ENCODE data around the gene PLPP3.
"Not testable (repeated sequence)": the region's sequence is repeated elsewhere in the genome, so short reads cannot be mapped to it uniquely, and the experiment has no call there.

The PLPP3 gene

GRCh38 chr1:56578963-56579875 is at the start of gene PLPP3:
Gene PLPP3, minus strand, starts transcription at chr1:56579563. Its CDS starts 547 bp downstream, at chr1:56579016.
- no peak for DNase-seq

DNA sequence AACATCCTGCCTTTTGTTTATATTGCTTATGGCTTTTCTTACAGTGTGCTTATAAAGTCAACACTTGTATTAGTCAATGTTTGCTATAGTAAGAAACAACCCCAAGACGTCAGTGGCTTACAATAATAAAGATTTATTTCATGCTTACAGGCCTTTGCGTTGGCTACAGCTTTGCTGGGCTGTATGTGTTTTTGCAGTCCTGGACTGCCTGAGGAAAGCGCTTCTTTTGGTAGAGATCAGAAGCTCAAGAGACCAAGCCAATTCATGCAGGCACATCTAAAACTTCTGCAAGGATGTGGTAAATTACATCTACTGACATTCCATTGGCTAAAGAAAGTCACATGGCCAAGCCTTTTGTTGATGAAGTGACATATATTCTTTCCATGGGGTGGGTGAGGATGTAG is 48.3 kb upstream of the PLPP3 start:
- no peak for DNase-seq

DNA sequence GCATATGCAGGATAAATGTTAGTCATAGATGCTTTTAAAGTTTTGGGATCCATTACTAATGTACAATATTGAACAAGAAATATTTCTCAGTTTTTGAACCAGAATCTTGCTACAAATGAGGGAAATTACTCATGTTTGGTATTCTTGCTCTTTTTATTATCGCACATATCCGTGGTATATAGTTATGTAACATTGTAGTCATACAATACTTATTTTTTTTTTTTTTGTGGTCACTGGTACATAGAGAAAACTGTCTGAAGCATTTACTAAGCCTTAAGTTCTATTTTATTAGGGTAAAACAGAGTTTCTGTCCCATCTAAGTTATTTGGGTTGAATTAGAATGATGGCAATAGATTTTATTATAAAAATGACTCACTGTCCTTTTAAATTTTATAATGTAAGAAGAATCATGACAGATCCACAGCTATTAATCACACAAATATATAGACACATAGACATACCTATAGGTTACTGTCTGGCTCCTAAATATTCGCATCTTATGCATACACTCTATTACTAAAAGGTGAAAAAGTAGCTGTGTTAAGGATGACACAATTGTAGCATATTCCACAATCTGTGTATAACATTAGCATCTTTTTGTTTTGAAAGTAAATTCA is 47.8 kb upstream of the PLPP3 start:
- no peak for DNase-seq

- DNase-seq, result no peak
Measured at GRCh38 chr1:56626546-56626945, 47.2 kb upstream of the PLPP3 start.

DNA sequence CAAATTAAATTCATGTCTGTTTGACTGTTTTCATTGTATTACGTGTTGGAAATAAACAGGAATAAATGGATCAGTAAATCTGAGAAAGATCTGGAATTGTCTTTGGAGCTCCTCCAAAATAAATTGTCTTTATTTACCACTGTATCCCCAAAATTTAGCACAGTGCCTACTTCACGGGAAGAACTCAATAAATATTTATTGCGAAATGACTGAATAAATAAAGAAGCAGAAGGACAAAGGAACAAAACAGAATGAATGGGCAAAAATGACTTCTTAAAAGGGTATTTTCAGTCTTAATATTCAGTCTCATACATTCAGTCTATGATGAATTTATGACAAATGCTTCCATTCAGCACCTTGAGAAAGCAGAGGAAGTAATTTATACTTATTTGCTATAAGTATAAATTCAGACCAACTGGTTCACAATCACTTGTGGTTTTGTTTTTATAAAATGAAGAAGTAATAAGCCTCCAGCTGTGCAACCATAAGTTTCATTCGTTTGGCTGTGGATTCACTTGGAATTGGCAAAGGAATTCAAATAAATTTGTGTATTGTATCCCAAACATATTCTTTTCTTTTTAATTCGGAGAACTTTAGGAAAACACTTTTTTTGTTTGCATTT is 46.6 kb upstream of the PLPP3 start:
- DNase-seq, result no peak

DNA sequence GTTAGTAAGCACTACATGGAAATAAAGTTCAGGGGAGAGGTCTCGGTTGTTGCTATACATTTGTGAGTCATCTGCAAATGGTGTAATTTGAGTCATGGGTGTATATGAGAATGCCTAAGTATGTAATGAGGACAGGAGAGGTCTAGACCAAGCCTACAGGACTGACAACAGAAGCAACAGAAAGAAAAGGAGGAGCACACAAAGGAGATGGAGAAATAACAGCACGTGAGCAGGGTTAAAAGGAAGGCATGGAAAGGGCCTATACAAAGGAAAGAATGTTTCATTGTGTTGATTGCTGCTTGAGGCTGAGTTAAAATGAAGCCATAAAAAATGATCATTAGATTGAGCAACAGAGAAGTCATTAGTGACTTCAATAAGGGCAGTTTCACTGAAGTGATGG is 37.8 kb upstream of the PLPP3 start:
- DNase-seq, result no peak

- not testable (repeated sequence) for DNase-seq
Measured at GRCh38 chr1:56610770-56611169, 31.4 kb upstream of the PLPP3 start.

- DNase-seq, result not testable (repeated sequence)
Measured at GRCh38 chr1:56610097-56610496, 30.7 kb upstream of the PLPP3 start.

GRCh38 chr1:56595397-56596191 is 16.2 kb upstream of the PLPP3 start:
- DNase-seq, result not testable (repeated sequence)

- DNase-seq, result no peak
Measured at GRCh38 chr1:56591909-56592308, 12.5 kb upstream of the PLPP3 start.

DNA sequence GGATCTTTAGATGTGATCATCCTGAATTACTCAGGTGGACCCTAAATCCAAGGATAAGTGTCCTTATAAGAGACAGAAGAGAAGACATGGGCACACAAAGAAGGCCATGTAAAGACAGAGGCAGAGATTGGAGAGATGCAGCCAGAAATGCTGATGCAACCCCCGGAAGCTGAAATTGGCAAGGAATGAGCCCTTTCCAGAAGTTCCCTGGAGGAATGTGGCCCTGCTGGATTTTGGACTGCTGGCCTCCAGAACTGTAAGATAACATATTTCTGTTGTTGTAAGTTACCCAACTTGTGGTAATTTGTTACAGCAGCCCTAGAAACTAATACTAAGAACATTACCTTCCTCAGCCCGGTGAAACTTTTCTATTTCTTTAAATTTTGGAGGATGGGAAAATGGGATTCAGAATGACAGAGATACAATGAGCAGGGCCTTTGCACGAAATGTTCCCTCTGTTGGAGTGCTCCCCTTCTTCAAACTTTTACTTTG is 11.2 kb upstream of the PLPP3 start:
- no peak for DNase-seq

- DNase-seq, result no peak
Measured at GRCh38 chr1:56589369-56589768, 10.0 kb upstream of the PLPP3 start.

DNA sequence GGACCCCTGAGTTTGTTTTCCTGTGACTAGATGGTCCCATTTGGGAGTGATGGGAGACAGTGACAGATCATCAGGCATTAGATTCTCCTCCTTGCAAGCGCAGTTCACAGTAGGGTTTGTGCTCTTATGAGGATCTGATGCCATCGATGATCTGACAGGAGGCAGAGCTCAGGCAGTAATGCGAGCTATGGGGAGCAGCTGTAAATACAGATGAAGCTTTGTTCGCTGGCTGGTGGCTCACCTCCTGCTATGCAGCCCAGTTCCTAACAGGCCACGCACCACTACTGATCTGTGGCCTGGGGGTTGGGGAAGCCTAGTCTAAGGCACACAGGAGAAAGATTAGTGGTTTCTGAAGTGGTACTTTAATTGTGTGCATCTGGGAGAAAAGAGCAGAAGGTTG is 7.1 kb upstream of the PLPP3 start:
- no peak for DNase-seq

DNA sequence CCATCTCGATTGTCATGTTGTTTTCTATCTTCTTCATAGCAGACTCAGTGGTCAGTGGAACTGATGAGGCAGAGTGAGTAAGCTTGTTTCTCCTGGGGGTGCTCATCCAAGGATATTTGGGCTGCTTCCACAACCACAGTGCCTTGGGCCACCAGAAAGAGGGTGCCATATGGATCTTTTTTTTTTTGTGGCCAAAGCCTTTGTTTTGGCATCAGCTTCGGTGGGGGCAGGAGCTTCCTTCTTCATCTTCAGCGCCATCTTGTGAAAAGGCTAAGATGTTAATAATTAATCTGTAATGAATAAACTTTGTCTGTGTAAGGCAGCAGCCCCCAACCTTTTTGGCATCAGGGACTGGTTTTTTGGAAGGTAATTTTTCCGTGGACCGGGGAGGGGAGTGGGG is 6.6 kb upstream of the PLPP3 start:
- DNase-seq, result no peak

DNA sequence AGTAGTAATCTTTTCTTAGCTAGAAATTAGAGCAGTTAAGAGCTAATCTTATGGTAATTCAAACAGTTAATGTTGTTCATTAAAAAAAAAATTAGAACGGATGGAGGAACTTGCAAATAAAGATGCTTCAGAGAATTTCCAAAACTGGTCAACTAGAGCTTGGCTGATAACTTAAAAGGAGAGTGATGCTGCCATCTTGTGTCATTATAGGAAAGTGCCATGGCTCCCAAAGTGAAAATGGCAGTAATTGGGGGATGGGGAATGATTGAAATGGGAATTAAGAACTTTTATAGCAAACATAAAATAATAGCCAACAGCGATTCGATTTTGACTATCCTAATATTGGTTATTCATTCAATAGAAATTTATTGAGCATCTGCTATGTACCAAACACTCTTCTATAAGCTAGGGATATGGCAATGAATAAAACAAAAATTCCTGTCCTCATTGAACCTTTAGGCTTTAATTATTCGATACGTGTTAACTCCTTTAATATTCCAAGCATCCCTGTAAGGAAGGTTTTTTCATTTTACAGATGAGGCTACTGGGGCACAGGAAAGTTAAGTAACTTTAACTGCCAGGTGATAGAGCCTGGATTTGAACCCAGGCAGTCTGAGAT is 5.7 kb upstream of the PLPP3 start:
- no peak for DNase-seq

DNA sequence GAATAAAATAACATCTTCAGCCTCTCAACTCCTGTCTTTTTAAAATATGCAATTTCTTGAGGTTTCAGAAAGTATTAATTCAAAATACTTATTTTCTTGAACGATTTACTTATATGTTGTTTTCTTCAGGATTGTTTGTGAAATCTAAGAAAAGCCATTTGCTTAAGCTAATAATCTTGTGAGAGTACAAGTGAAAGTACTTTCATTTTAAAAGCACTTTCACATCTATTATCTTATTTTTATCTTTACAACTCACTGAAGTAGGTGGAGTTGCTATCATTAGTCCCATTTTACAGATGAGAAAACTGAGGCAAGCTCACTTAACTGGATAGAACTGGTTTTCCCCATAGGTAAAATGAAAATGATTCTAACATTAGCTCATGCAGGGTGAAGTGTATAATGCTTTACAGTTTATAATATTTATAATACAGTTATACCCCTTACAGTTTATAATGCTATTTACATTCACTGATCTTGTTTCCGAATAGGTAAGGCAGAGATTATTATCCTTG is 4.7 kb upstream of the PLPP3 start:
- no peak for DNase-seq

DNA sequence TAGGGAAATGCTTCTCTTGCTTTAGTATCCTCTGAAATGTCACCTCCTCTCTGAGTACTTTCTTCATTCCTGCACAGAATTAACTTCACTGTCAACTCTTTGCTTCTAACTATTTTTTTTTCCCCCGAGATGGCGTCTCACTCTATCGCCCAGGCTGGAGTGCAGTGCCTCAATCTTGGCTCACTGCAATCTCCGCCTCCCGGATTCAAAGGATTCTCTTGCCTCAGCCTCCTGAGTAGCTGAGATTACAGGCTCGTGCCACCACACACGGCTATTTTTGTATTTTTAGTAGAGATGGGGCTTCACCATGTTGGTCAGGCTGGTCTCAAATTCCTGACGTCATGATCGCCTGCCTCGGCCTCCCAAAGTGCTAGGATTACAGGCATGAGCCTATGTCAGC is 1.4 kb upstream of the PLPP3 start:
- no peak for DNase-seq

GRCh38 chr1:56578138-56578962 is 1.0 kb downstream of the PLPP3 start:
- DNase-seq, result no peak

- DNase-seq, result no peak
Measured at GRCh38 chr1:56577406-56578137, 1.8 kb downstream of the PLPP3 start.

DNA sequence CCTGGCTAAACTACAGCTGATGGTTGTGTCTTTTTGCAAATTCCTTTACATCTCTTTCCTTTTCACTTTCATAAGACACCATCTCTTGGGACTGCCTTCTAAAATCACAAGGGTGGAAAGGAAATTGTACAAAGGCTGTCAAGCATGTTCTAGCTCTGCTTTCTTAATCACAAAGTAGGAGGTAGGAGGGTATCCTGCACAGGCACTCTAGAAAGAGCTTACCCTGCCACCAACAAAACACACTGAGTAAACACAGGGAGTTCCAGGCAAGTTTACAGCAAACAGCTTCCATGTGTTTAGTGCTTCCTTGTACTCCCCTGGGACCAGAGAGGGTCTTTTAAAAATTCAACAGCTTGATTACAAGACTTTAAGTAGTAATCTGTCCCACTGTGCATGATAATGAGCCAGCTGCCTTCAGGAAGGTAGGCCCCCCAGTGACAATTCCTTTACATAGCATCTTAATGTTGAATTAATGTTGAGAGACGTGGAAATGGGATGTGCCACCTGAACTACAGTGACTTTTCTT is 2.4 kb downstream of the PLPP3 start:
- DNase-seq, result no peak

All from activated CD4-positive, alpha-beta T cell treated with anti-CD3 and anti-CD28 coated beads for 4 hours (primary cell).